ENCODE results near the gene SDR42E2.

GRCh38 chr16:22207715-22208360, 45.5 kb downstream of the SDR42E2 start:
- no peak for TF ChIP-seq CTCF (IDR thresholded peaks at IDR 0.05)
- no peak for TF ChIP-seq POLR2A (IDR thresholded peaks at IDR 0.05)
